ENCODE results near the gene BEST3.

DNA sequence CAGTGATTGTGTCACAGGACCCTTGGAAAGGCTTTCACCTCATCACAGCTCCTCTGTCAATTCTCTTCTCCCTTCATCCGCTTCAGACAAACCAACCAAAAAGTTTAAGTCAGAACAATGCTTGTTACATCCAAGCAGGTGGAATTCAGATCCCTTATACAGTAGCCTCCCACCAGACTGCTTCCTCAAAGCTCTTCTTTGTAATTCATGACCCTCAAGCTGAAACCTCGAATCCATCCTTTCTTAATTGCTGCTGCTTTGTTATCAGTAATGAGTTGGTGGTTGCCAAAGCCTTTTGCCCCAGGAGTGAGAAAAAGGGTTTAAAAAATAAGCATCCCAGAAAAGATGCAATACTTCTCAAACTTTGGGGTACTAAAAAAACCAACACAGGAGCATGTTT, 9.5 kb downstream of the BEST3 start:
- no peak for TF ChIP-seq POLR2A (IDR thresholded peaks at IDR 0.05)
- TF ChIP-seq, protein P1, sequence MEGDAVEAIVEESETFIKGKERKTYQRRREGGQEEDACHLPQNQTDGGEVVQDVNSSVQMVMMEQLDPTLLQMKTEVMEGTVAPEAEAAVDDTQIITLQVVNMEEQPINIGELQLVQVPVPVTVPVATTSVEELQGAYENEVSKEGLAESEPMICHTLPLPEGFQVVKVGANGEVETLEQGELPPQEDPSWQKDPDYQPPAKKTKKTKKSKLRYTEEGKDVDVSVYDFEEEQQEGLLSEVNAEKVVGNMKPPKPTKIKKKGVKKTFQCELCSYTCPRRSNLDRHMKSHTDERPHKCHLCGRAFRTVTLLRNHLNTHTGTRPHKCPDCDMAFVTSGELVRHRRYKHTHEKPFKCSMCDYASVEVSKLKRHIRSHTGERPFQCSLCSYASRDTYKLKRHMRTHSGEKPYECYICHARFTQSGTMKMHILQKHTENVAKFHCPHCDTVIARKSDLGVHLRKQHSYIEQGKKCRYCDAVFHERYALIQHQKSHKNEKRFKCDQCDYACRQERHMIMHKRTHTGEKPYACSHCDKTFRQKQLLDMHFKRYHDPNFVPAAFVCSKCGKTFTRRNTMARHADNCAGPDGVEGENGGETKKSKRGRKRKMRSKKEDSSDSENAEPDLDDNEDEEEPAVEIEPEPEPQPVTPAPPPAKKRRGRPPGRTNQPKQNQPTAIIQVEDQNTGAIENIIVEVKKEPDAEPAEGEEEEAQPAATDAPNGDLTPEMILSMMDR (IDR thresholded peaks at IDR 0.05) = no peak

Measured in uterus (tissue), 2 donors.